HL-60 (cell line): Measurements from ENCODE around the gene SMURF2.

Experiments used
- DNase-seq, 2 experiments: peaks; one replicate each; pipeline ENCODE4 v3.0.0-alpha.2; 2010 to 2020; ENCODE audit warnings: low read depth in 1 of 2, low spot score in 1 of 2
- H3K27ac ChIP-seq: fragments of 250-450 bp; sonication (Bioruptor Pico); replicated peaks from 2 replicates; pipeline ENCODE4 v1.5.1; 2020; ENCODE audit warnings: mild to moderate bottlenecking, moderate library complexity
- H3K27me3 ChIP-seq: fragments of 250-450 bp; sonication (Bioruptor Pico); 2 replicates; pipeline ENCODE4 v1.5.1; 2021; ENCODE audit warnings: mild to moderate bottlenecking, moderate library complexity; ENCODE audit not compliant: insufficient read depth, poor library complexity, severe bottlenecking
- H3K4me3 ChIP-seq: replicated peaks from 2 replicates; pipeline ENCODE4 v1.5.1; 2011; ENCODE audit warnings: mild to moderate bottlenecking, control low read depth, low read length; ENCODE audit not compliant: insufficient read depth
- GABPA ChIP-seq: IDR thresholded peaks from 2 replicates; pipeline ENCODE4 v1.6.1; 2012; ENCODE audit warnings: low read depth
- POLR2AphosphoS5 ChIP-seq: IDR thresholded peaks from 2 replicates; pipeline ENCODE4 v1.6.1; 2012; ENCODE audit warnings: low read depth
- SPI1 ChIP-seq: IDR thresholded peaks from 2 replicates; pipeline ENCODE4 v1.6.1; 2012; ENCODE audit warnings: low read depth, mild to moderate bottlenecking, borderline replicate concordance
- TF ChIP-seq, protein P1 (sequence below): IDR thresholded peaks from 2 replicates; pipeline ENCODE4 v1.6.1; 2012; ENCODE audit warnings: low read depth; ENCODE audit not compliant: insufficient replicate concordance
- TF ChIP-seq, protein P2 (sequence below): IDR thresholded peaks from one replicate; pipeline ENCODE4 v1.5.1; 2011; ENCODE audit warnings: low read length, control low read depth, inconsistent platforms; ENCODE audit not compliant: insufficient read depth

The SMURF2 gene

DNA sequence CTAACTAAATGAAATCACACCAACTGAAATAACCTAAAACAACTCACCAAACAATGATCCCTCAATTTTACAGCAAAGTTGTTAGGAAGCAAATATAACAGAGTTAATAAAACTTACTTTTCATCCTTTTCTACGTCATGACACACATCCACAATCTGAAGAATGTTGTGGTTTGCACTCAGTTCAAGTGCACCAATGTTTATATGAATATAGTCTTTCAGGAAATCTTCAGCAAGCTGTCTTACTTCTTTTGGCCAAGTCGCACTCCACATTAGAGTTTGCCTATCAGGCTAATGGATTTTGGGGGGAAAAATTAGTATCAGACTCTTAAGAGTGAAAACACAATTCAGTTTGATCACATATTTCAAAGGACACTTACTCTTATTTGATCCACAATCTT lies 159.3 kb downstream of the SMURF2 start:
- no peak overlapping the region for H3K27ac ChIP-seq

DNA sequence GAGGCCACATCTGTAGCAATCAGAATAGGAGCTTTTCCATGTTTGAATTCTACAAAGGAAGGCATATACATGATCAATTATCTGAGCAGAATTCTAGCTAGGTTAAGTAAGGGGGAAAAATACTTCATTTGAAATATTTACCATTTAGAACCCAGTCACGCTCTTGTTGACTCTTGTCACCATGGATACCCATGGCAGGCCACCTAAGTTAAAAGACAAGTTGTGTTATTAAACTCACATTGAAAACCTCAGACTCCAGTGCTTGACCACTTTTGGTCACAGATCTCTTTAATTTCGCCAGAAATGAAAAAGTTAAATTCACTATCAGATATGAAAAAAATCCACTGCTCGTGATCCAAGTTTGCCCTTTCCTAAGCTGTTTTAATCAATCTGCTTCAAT lies 160.1 kb downstream of the SMURF2 start:
- no peak overlapping the region for H3K4me3 ChIP-seq
- DNase-seq: peak in 1 of 2 experiments; percentile 38
- H3K27me3 ChIP-seq: no peaks in the 10 kb centered on the region
- H3K27ac ChIP-seq: no peak overlapping the region
- no peak for TF ChIP-seq POLR2AphosphoS5
- no peak for TF ChIP-seq SPI1
- TF ChIP-seq, protein P1, sequence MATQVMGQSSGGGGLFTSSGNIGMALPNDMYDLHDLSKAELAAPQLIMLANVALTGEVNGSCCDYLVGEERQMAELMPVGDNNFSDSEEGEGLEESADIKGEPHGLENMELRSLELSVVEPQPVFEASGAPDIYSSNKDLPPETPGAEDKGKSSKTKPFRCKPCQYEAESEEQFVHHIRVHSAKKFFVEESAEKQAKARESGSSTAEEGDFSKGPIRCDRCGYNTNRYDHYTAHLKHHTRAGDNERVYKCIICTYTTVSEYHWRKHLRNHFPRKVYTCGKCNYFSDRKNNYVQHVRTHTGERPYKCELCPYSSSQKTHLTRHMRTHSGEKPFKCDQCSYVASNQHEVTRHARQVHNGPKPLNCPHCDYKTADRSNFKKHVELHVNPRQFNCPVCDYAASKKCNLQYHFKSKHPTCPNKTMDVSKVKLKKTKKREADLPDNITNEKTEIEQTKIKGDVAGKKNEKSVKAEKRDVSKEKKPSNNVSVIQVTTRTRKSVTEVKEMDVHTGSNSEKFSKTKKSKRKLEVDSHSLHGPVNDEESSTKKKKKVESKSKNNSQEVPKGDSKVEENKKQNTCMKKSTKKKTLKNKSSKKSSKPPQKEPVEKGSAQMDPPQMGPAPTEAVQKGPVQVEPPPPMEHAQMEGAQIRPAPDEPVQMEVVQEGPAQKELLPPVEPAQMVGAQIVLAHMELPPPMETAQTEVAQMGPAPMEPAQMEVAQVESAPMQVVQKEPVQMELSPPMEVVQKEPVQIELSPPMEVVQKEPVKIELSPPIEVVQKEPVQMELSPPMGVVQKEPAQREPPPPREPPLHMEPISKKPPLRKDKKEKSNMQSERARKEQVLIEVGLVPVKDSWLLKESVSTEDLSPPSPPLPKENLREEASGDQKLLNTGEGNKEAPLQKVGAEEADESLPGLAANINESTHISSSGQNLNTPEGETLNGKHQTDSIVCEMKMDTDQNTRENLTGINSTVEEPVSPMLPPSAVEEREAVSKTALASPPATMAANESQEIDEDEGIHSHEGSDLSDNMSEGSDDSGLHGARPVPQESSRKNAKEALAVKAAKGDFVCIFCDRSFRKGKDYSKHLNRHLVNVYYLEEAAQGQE: no peak
- TF ChIP-seq, protein P2, sequence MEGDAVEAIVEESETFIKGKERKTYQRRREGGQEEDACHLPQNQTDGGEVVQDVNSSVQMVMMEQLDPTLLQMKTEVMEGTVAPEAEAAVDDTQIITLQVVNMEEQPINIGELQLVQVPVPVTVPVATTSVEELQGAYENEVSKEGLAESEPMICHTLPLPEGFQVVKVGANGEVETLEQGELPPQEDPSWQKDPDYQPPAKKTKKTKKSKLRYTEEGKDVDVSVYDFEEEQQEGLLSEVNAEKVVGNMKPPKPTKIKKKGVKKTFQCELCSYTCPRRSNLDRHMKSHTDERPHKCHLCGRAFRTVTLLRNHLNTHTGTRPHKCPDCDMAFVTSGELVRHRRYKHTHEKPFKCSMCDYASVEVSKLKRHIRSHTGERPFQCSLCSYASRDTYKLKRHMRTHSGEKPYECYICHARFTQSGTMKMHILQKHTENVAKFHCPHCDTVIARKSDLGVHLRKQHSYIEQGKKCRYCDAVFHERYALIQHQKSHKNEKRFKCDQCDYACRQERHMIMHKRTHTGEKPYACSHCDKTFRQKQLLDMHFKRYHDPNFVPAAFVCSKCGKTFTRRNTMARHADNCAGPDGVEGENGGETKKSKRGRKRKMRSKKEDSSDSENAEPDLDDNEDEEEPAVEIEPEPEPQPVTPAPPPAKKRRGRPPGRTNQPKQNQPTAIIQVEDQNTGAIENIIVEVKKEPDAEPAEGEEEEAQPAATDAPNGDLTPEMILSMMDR: no peak
- no peak for TF ChIP-seq GABPA

More for the DNA sequence above, 159.3 kb downstream of the SMURF2 start:
- TF ChIP-seq SPI1: no peak
- no peak for TF ChIP-seq POLR2AphosphoS5
- no peak for TF ChIP-seq GABPA
- TF ChIP-seq, protein P1: no peak
- TF ChIP-seq, protein P2: no peak
- Histone ChIP-seq H3K4me3 (no peak overlapping the region), H3K27me3 (no peaks in the 10 kb centered on the region)
- DNase-seq: peak in 1 of 2 experiments; percentile 29

DNA sequence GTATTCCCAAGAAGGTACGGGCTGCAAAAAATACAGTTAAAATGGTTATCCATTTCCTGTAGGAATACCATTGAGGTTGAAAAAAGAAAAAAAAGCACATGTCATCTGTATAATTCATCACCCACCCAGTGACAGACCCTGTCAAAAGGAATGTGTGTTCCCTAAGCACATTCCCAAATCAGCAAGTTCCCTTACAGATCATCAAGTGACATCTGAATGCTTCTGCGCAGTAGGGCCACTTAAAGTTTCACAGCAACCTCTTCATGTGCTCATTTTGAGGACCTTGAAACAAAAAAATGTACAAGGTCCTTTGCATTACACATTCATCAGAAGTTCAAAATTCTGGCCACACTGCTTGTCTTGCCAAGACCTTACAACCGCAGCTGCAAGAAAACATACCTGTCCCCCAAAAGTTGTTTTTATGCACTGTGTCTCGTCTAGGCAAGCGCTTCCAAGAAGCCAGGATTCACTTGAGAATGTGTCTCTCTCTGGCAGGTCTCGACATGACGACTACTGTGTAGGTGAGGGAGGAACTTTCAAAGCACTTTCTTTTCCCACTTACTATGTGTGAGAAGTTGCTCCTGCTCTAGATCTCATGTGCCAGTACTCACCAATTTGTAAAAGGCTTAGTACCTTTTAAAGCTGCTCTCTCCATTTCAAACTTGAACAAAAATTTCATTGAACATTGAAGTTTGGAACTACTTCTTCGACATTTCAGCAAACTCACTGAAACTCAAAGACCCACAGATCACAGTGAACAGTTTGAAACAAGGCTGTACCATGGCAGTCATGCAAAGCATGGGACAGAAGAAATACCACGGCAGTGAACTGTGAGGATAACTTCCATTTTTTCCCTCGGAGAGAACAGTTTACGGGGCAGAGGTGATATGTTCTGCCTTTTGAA lies 161.0 kb downstream of the SMURF2 start:
- TF ChIP-seq, protein P1: no peak
- TF ChIP-seq, protein P2: no peak
- TF ChIP-seq SPI1: no peak
- TF ChIP-seq GABPA: no peak
- TF ChIP-seq POLR2AphosphoS5: peak; percentile 22; the same call in 1 of the 2 replicates
- H3K4me3 ChIP-seq: no peak overlapping the region
- no peak overlapping the region for H3K27ac ChIP-seq
- DNase-seq: peak in 1 of 2 experiments; percentile 47
- H3K27me3 ChIP-seq: no peaks in the 10 kb centered on the region
